GM19043 (cell line): ENCODE data around the gene KCNQ1.

Source experiments
- ATAC-seq: cut with Tn5 transposase; IDR thresholded peaks from one replicate; pipeline ENCODE4 v1.9.1; 2021; ENCODE audit warnings: low read depth; ENCODE audit not compliant: unreplicated experiment

The KCNQ1 gene

DNA sequence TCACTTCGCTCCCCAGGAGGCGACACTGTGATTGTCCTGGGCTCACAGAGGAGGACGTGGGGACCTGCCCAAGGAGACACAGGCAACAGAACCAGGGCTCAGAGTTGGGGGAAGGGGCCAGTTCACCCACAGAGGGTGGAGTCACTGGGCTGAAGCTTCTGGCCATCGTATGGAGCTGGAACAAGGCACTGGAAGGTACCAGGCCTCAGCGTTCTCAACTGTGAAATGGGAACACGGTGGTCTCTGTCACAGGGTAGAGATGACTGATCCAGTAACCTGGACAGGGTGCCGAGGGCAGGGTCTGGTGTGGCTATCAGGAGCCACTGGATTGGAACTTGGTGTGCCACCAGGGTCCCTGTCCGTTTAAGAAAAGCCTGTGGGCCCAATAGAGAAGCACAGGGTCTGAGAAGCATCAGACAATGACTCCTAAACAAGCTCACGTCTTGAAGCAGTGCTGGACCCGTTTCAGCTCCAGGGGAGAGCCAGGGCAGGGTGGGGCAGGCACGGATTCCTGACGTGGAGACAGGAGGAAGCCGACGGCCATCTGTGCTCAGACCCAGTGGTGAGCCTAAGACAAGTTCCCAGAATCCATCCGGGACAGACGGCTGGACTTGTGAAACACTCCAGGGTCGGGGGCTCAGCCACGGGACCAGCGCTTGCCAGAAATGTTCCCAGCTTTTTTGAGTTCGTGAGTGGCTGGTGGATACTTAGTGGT is 280.0 kb downstream of the KCNQ1 start:
- ATAC-seq: no peak

DNA sequence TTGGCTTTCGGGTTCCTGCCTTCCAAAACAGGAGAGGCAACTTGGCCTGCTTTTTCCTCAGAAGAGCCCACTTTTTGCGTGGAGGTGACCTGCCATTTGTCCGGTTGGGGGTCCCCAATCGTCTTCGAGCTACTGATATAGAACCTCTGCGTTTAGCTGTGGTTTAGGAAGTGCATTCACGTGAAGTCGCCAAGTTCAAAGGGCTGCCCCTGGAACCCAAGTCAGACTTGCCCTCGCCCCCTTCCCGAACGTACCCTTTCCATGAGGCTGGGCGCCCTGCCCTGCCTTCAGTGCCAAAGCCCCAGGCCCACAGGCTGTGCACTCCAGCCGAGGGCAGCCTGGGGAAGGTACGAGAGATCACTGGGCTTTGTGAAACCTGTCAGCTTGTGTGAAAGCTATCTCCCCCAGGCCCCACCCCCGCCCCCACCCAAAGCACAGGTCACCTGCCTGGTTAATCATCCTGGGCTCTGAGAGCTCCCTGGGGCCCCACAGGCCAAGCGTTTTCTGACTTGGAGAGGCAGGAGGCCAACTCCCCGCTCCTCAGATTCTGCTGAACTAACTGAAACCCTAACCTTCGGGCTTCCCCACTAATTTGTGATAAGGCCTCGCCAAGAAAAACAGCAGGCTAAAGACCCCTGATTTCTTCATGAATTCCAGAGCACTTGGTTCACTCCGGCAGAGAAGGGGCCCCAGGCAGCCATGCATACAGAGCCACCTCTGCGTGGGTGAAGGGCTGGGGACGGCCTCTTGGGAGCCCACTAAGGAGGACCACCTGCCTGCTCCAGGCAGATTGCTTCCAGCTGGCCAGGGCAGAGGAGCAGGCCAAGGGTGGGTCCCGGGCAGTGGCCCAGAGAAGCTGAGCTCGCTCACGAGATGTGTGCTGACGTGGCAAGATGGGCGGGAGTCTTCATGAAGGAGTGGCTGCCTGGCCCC is 280.8 kb downstream of the KCNQ1 start:
- ATAC-seq: no peak

DNA sequence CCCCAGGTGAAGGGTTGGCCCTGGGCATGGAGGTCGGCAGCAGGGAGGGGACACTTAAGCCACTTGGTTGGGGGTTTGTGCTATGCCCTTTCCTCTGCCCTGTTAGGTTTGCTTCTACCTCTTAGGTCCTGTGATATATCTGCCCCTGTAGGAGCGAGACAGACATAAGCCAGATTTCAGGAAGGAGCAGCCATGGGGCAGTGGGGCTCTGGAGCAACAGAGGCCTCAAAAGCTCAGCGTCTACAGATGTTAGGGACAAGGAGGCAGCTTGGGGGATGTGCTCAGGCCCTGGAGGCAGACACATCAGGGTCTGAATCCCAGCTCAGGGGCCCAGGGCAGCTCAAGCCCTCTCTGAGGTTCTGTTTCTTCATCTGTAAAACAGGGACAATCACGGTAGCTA is 282.2 kb downstream of the KCNQ1 start:
- no peak for ATAC-seq

DNA sequence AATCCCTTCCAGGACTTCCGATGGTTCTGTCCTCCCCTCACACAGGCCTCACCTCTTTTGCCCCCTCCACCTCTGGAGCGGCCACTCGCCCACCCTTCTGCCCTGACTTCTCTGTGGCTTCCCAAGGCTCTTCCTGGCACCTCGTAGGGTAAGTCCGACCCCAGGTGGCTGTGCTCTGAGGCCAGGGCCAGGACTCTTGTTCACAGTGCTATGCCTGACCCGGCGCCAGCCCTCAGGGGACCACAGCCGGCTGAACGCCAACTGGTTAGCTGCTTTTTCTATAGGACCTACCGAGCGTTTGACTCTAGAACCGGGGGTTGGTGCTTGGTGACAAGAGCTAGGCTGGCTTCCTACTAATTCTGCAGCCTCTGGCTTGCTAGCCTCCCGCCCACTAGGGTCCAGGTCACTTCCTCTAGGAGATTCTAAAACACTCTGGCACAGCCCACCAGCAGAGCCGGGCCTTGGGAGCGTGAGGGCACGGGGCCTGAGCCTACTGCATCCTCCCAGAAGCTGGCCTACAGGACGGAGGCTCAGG is 283.4 kb downstream of the KCNQ1 start:
- no peak for ATAC-seq

DNA sequence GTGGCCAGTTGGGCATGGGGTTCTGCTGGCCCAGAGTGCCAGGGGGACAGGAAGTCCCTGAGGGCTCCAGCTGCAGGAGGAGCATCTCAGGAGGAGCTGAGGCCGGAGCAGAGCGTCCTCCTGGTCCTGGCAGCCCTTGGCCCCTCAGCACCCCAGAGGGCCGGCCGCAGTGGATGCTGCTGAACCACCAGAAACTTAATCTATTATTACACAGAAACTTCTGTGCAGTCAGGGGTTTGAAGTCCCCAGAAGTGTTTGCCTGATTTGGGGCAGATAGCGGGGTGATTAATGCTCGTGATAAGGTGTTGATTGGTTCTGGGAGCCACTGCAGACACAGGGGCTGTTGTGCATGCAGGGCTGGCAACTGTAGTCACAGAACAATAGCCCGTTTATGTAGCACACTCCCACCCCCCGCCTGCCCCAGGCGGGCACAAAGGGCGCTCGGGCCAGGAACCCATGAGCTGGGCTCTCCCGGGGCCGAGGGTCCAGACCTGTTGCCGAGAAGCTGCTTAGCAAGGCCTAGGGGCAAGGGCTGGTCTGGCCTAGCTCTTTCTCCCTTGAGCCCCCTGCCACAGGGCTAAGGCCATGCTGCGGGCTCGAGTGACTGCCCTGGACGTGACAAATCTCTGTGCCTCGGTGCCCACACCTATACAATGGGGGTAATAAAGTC is 284.0 kb downstream of the KCNQ1 start:
- ATAC-seq: no peak

DNA sequence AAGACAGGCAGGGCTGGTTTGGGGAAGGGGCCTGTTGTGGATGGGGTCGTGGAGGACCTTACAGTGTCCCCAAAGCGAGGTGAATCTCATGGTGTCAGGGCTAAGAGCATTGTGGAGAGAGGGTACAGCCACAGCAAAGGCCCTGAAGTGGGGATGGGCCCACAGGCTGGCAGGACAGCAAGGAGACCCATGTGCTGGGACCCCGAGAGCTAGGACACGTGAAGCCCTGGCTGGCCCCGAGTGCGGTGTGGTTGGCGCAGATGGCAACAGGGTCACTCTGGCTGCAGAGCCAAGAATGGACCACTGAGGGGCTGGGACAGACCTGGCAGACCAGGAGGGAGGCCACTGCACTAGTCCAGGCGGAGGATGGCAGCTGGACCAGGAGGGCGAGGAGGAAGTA is 285.0 kb downstream of the KCNQ1 start:
- no peak for ATAC-seq

DNA sequence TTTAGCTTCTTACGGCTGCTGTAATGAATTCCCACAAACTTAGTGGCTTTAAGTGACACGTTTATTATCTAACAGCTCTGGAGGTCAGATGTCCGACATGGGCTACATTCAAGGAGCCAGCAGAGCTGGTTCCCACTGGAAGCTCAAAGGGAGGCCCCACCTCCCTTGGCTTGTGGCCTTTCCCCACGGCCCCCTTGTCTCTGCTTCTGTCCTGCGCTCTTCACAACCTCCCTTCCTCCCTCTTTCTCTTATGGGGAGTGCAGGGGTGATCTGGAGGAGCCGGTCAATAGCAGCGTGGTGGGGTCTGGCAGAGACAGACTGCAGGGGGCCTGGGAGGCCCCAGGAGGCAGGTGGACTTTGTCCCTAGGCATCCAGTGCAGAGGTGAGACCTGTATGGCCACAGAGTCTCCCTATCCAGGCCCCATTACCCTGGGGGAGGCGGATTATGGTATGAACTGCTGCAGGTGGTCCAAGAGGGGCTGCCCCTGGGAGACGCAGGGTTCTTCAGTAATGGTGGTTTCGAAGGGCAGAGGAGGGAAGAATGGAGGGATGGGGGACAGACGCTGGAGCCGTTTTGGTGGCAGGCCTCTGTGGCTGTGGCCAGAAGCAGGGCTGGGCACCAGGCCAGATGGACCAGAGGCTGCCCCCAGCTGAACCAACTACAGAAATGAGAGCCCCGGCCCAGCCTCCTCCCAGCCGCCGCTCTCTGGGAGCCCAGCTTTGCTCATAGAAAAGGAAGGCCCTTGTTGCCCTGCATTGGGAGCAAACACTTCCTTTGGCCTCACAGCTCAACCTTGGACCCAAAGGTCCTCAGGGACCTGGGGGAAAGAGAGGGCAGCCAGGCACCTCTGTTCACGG is 285.7 kb downstream of the KCNQ1 start:
- no peak for ATAC-seq

DNA sequence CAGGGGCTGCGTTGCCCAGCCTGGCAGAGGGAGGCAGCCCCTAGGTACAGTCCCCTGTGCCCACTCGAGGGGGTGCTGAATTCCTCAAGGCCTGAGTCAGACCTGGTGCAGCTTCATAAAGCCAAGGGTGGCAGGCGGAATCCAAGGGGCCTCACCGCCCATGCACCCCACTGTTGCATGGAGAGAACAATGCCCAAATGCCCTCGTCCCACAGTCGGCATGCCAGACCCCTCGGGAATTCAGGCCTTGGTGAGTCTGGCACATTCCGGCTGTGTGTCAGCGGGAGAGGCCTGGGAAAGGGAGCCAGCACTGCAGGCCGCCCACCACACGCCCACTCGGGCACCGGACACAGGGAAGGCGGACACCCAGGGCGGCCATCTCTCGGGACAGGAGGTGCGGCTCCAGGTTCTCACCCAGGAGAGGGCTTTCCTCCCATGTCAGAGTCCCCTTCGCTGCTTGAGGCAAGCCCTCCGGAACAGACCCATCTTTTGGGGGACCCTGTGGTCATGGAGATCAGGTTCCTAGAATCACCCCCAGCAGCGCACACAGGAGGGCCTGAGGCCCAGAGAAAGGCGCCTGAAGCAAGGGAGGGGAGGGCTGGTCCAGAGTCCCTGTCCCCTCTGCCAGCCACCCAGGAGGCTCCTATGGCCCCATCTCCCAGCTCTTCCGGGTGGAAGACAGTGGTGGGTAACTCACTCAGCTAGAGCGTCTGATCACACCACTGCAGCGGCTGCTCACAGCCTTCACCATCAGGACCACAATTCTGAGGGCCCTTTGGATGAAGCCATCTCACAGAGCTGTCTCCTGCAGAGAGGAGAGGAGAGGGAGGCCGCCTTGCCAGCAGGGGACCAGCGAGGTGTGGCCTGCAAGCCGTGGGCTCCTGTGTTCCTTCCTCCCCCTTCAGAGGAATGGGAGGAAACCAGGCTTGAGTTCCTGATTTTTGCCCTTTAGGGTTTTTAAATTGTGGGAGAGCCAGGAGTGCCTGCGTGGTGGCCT is 286.6 kb downstream of the KCNQ1 start:
- ATAC-seq: no peak

DNA sequence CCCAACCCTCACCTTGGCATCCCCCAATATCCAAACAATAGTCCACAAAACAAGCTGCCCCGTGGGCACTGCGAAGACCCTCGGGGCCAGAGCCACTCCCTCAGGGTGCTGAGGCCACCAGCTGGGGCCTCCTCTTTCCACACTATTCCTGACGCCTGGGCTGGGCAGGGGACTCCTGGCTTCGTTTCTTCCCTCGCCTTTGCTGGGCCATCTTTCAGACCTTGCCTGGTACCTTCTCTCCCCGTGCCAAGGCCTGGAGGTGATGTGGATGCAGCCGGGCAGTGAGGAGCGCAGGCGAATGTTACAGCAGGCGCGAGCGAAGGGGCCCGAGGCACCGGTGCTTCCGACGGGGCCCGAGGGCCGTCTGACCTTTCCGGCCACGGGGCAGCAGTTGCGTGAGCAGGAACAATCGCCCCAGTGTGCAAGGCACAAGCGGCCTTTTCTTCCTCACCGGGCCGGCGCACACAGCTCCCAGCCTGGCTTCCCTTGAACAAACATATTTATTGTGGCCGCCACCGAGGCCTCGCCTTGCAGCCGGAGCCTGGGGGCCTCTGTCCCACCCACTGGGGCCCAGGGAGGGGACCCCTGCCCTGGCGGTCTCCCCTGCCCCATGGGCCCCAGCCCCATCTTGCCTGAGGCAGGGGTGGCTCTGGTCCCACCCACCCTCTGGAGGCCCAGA is 287.6 kb downstream of the KCNQ1 start:
- no peak for ATAC-seq

DNA sequence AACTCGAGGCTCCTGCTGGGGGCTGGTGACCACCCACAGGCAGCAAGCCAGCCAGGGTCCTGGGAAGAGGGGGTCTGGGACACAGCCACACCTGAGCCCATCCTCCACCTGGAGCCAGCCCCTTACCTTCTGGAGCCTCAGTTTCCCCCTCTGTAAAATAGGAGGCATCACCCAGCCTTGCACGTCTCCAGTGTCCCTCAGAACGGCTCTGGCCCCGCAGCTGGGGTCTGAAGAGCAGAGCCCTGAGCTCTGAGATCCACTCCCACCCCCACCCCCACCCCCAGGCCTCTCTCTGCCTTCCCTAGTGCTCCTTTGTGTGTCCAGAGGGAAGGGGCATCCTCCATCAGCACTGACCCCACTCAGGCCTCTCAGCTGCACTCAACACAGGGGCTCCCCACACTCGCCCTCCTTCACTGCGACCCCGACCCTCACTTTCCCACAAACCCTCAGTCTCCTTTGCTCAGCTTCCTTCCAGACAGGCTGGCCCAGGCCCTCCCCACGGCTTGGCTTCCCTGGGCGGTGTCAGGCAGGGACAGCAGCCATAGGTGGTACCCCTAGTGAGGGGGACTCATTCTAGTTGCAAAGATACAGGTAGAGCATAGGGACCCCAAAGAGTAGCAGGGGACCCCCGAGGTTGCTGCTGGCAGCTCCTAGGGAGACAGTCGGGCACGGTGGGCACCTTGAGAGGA is 288.3 kb downstream of the KCNQ1 start:
- ATAC-seq: no peak

DNA sequence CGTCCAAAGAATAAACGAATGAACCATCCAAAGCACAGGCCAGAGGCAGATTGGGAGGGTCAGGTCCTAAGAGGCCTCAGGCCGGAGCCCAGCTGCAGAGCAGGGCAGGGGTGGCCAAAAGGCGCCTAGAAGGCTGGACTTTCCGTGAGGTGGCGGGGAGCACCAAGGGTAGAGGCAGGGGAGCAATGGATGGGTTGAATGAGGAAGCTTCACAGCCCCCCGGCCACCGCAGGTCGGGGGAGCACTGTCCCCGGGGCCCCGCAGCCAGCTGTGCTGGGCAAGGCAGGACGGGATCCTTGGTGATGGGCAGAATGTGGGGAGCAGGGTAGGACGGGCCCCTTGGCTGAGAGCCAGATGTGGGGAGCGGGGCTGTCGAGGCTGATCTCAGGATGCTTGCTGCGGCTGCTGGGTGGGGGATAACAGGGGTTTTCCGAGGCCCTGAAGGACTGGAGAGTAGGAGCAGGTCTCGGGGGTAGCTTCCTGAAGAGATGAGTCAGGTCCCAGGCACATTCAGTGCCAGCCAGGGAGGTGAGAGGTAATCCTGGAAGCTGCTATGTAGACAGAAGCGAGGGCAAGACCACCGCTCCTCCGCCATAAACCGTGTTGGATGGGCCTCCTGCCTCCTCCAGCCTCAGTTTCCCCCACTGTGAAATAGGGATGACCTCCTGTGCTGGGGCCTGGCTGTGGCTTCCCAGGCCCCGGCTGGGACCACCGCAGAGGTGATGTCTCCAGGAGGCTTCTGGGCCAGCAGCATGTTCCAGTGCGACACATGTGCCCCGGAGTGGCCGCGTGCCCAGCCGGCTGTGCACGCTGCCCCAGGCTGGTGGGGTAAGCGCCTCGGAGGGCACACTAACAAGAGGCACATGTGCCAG is 289.6 kb downstream of the KCNQ1 start:
- ATAC-seq: no peak

DNA sequence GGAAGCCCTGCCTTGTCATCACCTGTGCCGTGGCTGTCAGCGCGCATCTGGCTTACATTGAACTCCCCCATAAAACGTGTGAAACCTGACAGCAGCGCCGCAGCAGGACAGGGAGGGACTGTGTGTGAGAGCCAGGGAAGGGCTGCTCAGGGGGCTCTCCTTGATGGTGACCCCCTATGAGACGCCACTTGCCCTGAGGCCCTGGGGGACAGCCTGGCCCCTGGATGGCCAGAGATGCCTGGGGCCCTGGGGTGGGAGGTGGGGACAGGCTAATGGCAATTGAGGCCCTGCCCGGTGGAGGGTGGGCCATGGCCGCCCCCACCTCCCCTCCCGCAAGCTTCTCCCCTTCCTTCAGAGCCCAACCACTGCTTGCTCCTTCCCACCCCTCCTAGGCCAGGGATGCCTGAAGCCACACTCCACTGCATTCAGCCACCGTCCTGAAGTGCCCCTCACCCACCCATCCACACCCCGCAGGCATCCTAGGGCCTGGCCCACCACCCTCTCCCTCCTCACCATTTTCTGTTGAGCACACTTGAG is 290.3 kb downstream of the KCNQ1 start:
- no peak for ATAC-seq

DNA sequence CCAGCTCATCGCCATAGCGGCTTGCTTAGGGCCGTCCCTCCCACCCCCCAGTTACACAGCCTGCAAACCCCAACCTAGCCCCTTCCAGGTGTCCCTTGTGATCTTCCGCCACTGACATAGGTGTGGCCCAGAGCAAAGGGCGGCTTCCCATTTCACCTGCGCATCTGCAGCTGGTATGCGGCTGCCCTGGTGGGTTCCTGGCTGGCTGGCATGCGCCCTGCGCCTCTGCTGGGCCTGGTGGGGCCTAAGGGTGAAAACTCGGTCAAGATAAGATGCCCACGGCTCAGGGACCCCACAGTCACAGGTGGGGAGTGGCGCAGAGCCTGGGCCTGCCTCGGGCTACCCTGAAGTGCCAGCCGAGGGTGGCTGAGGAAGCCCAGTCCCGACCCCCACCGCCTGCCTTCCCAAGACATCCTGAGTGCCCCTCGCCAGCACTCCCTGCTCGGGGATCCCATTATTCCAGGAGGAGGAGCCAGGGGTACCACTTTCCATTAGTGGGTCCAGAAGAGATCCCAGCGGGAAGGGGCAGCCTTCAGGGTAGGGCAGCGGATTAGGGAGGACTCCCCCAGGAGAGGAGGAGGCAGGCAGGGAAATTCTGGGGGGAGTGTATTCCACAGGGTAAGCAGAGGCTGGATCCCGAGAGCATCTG is 291.9 kb downstream of the KCNQ1 start:
- ATAC-seq: no peak

DNA sequence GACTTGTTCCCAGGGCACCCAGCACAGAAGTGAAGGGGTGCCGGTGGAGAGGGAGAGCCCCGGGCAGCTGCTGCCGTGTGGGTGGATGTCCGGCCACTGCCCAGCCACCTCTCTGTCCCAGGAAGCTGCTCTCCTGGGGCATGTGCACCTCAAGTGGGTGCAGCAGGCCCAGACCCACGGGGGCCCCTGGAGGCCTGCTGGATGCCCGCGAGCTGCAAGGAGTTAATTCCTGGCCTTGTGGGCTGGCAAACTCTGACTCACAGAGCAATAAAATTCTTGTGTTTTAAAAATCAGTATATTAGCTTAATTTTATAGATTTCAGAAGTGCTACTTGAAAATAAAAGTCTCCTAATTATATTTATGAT is 292.4 kb downstream of the KCNQ1 start:
- no peak for ATAC-seq

DNA sequence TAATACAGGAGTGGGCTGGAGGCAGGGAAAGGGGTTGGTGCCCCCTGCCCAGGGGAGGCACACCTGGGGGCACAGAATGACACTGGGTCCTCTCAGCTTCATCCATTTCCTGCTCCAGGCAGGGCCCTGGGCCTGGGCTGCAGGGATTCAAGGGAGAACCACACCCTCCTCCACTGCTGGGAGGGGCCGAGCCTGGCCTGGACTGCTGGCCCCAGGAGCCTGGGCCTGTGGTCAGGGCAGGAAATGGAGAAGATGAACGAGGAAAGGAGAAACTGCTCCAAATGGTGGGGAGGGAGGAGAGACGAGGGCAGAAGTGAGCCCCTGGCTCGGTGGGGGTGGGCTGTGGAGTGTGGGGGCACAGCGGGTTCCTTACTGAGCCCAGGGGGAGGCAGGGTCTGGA is 293.1 kb downstream of the KCNQ1 start:
- no peak for ATAC-seq
